Mesangial cell (primary cell): ENCODE results near the gene IL22RA2. TPM values are rescaled to one million over a fixed set of nuclear protein-coding genes. Genes with fewer than 3 reads are reported as not detected.

ENCODE experiments used
- total RNA-seq: library from RNA; depleted of rRNA; stranded (reverse); fragments of >200 nt; gene quantifications from 2 replicates; pipeline ENCODE4 v1.2.3, GENCODE V29; 2015

IL22RA2 gene, protein sequence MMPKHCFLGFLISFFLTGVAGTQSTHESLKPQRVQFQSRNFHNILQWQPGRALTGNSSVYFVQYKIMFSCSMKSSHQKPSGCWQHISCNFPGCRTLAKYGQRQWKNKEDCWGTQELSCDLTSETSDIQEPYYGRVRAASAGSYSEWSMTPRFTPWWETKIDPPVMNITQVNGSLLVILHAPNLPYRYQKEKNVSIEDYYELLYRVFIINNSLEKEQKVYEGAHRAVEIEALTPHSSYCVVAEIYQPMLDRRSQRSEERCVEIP
- total RNA-seq = not detected in 2 replicates

DNA sequence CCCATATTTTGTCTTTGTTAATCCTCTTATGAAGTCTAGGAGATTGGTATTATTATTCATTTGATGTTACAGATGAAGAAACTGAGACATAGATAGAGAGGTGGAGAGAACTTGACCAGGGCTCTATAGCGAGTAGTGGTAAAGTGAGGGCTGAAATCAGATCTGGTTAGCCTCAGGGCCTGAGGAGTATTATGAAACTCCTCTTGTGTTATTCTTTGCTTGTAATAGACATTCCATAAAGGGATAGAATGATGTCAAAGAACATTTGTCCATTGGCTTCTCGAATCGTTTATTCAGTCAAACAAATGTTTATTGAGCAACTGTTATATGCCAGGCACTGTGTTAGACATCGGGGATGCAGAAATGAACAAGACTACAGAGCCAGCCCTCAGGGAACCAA, at the start of gene IL22RA2:
Gene IL22RA2, minus strand, starts transcription at position 144 of the 400 bp plus-strand sequence. CDS start 11,895 bp downstream, outside the sequence.

DNA sequence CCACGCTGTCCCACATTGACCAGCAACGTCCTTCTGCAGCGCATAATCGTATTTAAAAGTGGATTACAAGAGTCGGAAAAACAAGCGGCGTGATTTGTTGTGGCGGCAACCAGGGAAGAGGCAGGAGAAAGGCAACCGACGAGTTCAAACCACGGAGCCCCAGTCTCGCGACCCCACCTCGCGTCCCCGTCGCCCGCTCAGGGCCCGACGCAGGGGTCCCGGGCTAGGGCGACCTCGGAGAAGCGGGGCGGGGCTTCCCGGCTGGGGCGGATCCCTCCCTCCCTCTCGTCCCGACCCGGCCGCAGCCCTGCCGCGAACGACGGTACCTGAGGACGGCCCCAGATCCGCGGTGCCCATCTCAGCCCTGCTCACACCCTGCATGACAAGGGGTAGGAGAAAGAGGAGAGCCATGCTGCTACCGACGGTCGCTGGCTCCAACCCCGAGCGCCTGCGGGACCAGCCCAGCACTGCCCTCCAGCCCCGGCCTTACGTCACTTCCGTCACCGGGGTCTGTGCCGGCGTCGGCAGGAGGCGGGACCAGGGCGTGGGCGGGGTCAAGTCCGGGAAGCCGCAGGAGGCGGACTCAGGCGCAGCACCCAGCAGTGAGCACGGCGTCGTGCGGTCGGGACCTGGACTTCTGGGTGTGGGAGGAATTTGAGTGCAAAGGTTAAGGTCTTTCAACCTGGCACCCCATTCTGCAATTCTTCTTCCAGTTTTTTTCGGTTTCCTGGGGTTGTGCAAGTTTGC, 45.6 kb upstream of the IL22RA2 start, which contains the start of gene IFNGR1:
Gene IFNGR1, minus strand, starts transcription at position 469 of the 747 bp plus-strand sequence. Its CDS starts 58 bp downstream, at position 411.

Other genes with a start within 250 kb of the IL22RA2 start
- 1.1 and 1.8 TPM in 2 replicates for gene IL20RA, start 128.7 kb downstream of the IL22RA2 start, total RNA-seq
- 18.4 and 21.4 TPM in 2 replicates for gene IFNGR1, start 45.7 kb upstream of the IL22RA2 start, total RNA-seq